Subcutaneous adipose tissue (tissue), 4 donors: ENCODE measurements around the gene ZFPM1. TPM values are rescaled to one million over a fixed set of nuclear protein-coding genes. Genes with fewer than 3 reads are reported as not detected.

ENCODE experiments used
- CTCF ChIP-seq: fragments of 450-650 bp; IDR thresholded peaks from one replicate; pipeline ENCODE4 v1.5.1; 2016; ENCODE audit warnings: low read depth, mild to moderate bottlenecking, control low read depth, antibody characterized with exemption, moderate library complexity
- total RNA-seq, 4 donors: library from RNA; depleted of rRNA; stranded (reverse); fragments of >200 nt; gene quantifications; one replicate each; pipeline ENCODE4 v1.1.0, GENCODE V29; 2016

Gene ZFPM1
- total RNA-seq, 4 donors from 2014 or later: 0.17 to 0.57 (median 0.44) TPM; not detected in 1

GRCh38 chr16:88414521-88415380, 38.3 kb upstream of the ZFPM1 start:
- no peak for TF ChIP-seq CTCF

- TF ChIP-seq CTCF: no peak
These were observed 37.7 kb upstream of the ZFPM1 start for GRCh38 chr16:88415381-88415705.

GRCh38 chr16:88415713-88416323, 37.3 kb upstream of the ZFPM1 start:
- TF ChIP-seq CTCF: no peak

GRCh38 chr16:88416686-88417085, 36.4 kb upstream of the ZFPM1 start:
- TF ChIP-seq CTCF: no peak

GRCh38 chr16:88417684-88418476, 35.2 kb upstream of the ZFPM1 start:
- no peak for TF ChIP-seq CTCF

- no peak for TF ChIP-seq CTCF
These were observed 34.2 kb upstream of the ZFPM1 start for GRCh38 chr16:88418869-88419268.

GRCh38 chr16:88419790-88420189, 33.3 kb upstream of the ZFPM1 start:
- TF ChIP-seq CTCF: no peak
